B cell (primary cell): ENCODE measurements around the gene DEPDC1B. TPM values are rescaled to one million over a fixed set of nuclear protein-coding genes. Genes with fewer than 3 reads are reported as not detected.

ENCODE experiments used
- ATAC-seq: fragments of 200-7000 bp; cut with Tn5 transposase; one replicate; pipeline ENCODE4 v1.10.0; 2021; ENCODE audit warnings: low read depth, mild to moderate bottlenecking, moderate number of reproducible peaks, moderate library complexity
- CTCF ChIA-PET: fragments of 350-600 bp; sonication (Branson Sonifier 250); formaldehyde crosslinking; loops from one replicate; lab custom pipeline; 2021; ENCODE audit warnings: antibody characterized with exemption, inconsistent platforms; lab: Charles Lee
- POLR2A ChIA-PET: fragments of 350-600 bp; sonication (Branson Sonifier 250); formaldehyde crosslinking; loops from one replicate; lab custom pipeline; 2021; ENCODE audit warnings: antibody characterized with exemption; lab: Charles Lee
- DNase-seq: peaks from one replicate; pipeline ENCODE4 v3.0.0; 2013
- H2AFZ ChIP-seq: 2 replicates; pipeline ENCODE4 v1.6.1; 2012; ENCODE audit warnings: mild to moderate bottlenecking, low read depth, low read length; ENCODE audit not compliant: insufficient read depth, poor library complexity, severe bottlenecking
- H3K27ac ChIP-seq, 2 donors: 1 replicate in 1 of 2; 2 replicates in 1 of 2; pipeline ENCODE4 v1.5.1; 2012 to 2013; ENCODE audit warnings: low read length in 2 of 2, mild to moderate bottlenecking in 2 of 2, moderate library complexity in 1 of 2
- H3K27me3 ChIP-seq, 4 experiments: fragments of 200-600 bp in 1 of 4; sonication (generic) in 1 of 4; replicated peaks in 1 of 4; 1 replicate in 2 of 4; 2 replicates in 2 of 4; pipeline versions ENCODE4 v1.6.1 to v1.7.0; 2013 to 2016; ENCODE audit warnings: low read length in 3 of 4, mild to moderate bottlenecking in 2 of 4, mixed read lengths in 1 of 4, moderate library complexity in 1 of 4; ENCODE audit not compliant: insufficient read depth in 4 of 4, control insufficient read depth in 3 of 4; ENCODE audit errors: control extremely low read depth in 1 of 4
- H3K36me3 ChIP-seq, 2 experiments: replicated peaks in 1 of 2; 1 replicate in 1 of 2; 2 replicates in 1 of 2; pipeline versions ENCODE4 v1.6.1 to v1.7.1; 2013; ENCODE audit warnings: low read length in 1 of 2; ENCODE audit not compliant: insufficient read depth in 2 of 2, control insufficient read depth in 1 of 2; ENCODE audit errors: control extremely low read depth in 1 of 2, extremely low read depth in 1 of 2
- H3K4me1 ChIP-seq, 2 donors: fragments of 200-600 bp in 1 of 2; sonication (generic) in 1 of 2; 1 replicate in 1 of 2; 2 replicates in 1 of 2; pipeline versions ENCODE4 v1.5.1 to v1.6.1; 2013 to 2017; ENCODE audit warnings: low read length in 2 of 2; ENCODE audit not compliant: control insufficient read depth in 2 of 2, insufficient read depth in 2 of 2
- H3K4me2 ChIP-seq: replicated peaks from 2 replicates; pipeline ENCODE3; 2012; ENCODE audit warnings: mild to moderate bottlenecking, low read depth, low read length; ENCODE audit not compliant: poor library complexity, severe bottlenecking
- H3K4me3 ChIP-seq, 5 experiments: fragments of 200-600 bp in 1 of 5; sonication (generic) in 1 of 5; 1 replicate in 3 of 5; 2 replicates in 2 of 5; pipeline versions ENCODE4 v1.5.1 to v1.7.0; 2011 to 2016; ENCODE audit warnings: low read length in 4 of 5, mild to moderate bottlenecking in 4 of 5, low read depth in 2 of 5, control low read depth in 1 of 5, moderate library complexity in 1 of 5; ENCODE audit not compliant: insufficient read depth in 1 of 5; ENCODE audit errors: control extremely low read depth in 1 of 5, extremely low read depth in 1 of 5
- H3K79me2 ChIP-seq: fragments of 200-600 bp; sonication (generic); one replicate; pipeline ENCODE4 v1.6.0; 2016; ENCODE audit warnings: low read length; ENCODE audit not compliant: control insufficient read depth, insufficient read depth
- H3K9ac ChIP-seq: fragments of 200-600 bp; sonication (generic); 2 replicates; pipeline ENCODE4 v1.6.1; 2017; ENCODE audit warnings: mild to moderate bottlenecking, low read length, moderate library complexity
- H3K9me3 ChIP-seq, 3 donors: one replicate each; pipeline versions ENCODE4 v1.6.1 to v1.7.1; 2013; ENCODE audit warnings: low read length in 2 of 3; ENCODE audit not compliant: control insufficient read depth in 2 of 3, insufficient read depth in 1 of 3; ENCODE audit errors: control extremely low read depth in 1 of 3
- H4K20me1 ChIP-seq: 2 replicates; pipeline ENCODE4 v1.6.0; 2012; ENCODE audit warnings: mild to moderate bottlenecking, low read length; ENCODE audit not compliant: insufficient read depth, control insufficient read depth, poor library complexity, severe bottlenecking
- H3K27ac Mint-ChIP-seq: one replicate; pipeline ENCODE4 v1.8.0; 2021; ENCODE audit warnings: mixed read lengths
- H3K27me3 Mint-ChIP-seq: one replicate; pipeline ENCODE4 v1.8.0; 2021; ENCODE audit warnings: mixed read lengths
- H3K4me1 Mint-ChIP-seq: one replicate; pipeline ENCODE4 v1.8.0; 2021; ENCODE audit warnings: mixed read lengths
- H3K4me3 Mint-ChIP-seq: one replicate; pipeline ENCODE4 v1.8.0; 2021; ENCODE audit warnings: mixed read lengths
- H3K9me3 Mint-ChIP-seq: one replicate; pipeline ENCODE4 v1.8.0; 2022; ENCODE audit warnings: mixed read lengths; ENCODE audit not compliant: insufficient read depth
- EZH2 ChIP-seq: IDR thresholded peaks from 2 replicates; pipeline ENCODE4 v1.6.1; 2012; ENCODE audit warnings: borderline replicate concordance, low read depth, mild to moderate bottlenecking, moderate library complexity, low read length; ENCODE audit not compliant: insufficient read depth, poor library complexity, severe bottlenecking
- WGBS: methylation state at CpG from one replicate; pipeline ENCODE4 v1.1.5; 2013; ENCODE audit warnings: missing lambda C conversion rate; ENCODE audit not compliant: insufficient coverage; 5-methylcytosine and 5-hydroxymethylcytosine counted together
- intact Hi-C: fragments of 100-400 bp; cut with micrococcal nuclease; formaldehyde crosslinking; loops from one replicate; pipeline ENCODE4 v1.10.0; 2022
- polyA plus RNA-seq: library from polyadenylated mRNA; depleted of rRNA; stranded (reverse); fragments of >200 nt; gene quantifications from 2 replicates; pipeline ENCODE4 v1.2.3, GENCODE V29; 2012
- total RNA-seq, 2 donors: library from RNA; stranded (reverse); fragments of 120-200 nt in 1 of 2; gene quantifications; 1 replicate in 1 of 2; 2 replicates in 1 of 2; pipeline versions ENCODE4 v1.2.3 to v1.2.4, GENCODE V29; 2013 to 2022
- TF ChIP-seq, protein P1 (sequence below): fragments of 200-600 bp; IDR thresholded peaks from one replicate; pipeline ENCODE4 v1.8.0; 2022; ENCODE audit warnings: antibody characterized with exemption, mild to moderate bottlenecking

DEPDC1B gene
- total and polyA plus RNA-seq, 2 donors (not counting 1 experiment from before 2014, with no cell fraction given): 0.04 to 0.25 TPM

DNA sequence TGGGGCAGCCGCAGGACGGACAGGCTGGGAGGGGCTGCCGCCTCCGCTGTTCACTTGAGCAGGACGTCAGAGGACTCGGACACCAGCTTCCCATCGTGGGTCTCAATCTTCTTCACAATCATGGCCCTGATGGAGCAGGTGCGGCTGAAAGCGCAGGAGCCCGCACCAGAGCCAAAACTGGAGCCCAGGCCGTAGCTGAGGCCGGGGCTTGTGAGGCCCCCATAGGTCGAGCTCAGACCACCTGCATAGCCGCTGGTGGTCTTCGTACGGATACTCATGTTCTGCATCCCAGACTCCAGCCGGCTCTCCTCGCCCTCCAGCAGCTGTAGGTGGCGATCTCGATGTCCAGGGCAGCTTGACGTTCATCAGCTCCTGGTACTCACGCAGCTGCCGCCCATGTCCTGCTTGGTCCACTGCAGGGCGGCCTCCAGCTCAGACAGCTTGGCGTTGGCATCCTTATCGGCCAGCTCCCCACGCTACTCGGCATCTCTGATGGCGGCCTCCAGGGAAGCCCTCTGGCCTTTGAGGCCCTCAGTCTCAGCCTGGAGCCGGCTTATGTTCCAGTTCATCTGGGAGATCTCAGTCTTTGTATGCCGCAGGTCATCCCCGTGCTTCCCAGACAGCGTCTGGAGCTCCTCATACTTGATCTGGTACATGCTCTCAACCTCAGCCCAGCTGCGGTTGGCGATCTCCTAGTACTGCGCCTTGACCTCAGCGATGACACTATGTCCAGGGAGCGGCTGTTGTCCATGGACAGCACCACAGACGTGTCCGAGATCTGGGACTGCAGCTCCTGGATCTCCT lies 43.7 kb upstream of the DEPDC1B start:
- Histone ChIP-seq H4K20me1 (no peaks in the 10 kb centered on the region), H3K9ac (no peak overlapping the region), H3K36me3 (no peaks in the 10 kb centered on the region), H3K27me3 (peaks cover 0 to under 1% (median 0%) of the 10 kb centered on the region in 4 experiments), H2AFZ (no peak overlapping the region), H3K4me2 (no peak overlapping the region), H3K4me3 (no peak overlapping the region), H3K79me2 (no peaks in the 10 kb centered on the region), H3K27ac (no peak overlapping the region), H3K9me3 (peaks cover 0 to 15% (median 8%) of the 10 kb centered on the region in 3 donors), H3K4me1 (no peaks in the 10 kb centered on the region)
- Mint-ChIP-seq H3K9me3 (peaks cover 11% of the 10 kb centered on the region), H3K4me1 (no peaks in the 10 kb centered on the region), H3K4me3 (no peak overlapping the region), H3K27me3 (peaks cover 4% of the 10 kb centered on the region), H3K27ac (no peak overlapping the region)
- ChIA-PET POLR2A (no interaction called here), CTCF (no interaction called here)
- ATAC-seq (no peak), DNase-seq (no peak)
- intact Hi-C loops: no loop called here
- WGBS: 97% methylated on average over 40 of the region's 40 CpGs
- no peak for TF ChIP-seq EZH2
- TF ChIP-seq, protein P1, sequence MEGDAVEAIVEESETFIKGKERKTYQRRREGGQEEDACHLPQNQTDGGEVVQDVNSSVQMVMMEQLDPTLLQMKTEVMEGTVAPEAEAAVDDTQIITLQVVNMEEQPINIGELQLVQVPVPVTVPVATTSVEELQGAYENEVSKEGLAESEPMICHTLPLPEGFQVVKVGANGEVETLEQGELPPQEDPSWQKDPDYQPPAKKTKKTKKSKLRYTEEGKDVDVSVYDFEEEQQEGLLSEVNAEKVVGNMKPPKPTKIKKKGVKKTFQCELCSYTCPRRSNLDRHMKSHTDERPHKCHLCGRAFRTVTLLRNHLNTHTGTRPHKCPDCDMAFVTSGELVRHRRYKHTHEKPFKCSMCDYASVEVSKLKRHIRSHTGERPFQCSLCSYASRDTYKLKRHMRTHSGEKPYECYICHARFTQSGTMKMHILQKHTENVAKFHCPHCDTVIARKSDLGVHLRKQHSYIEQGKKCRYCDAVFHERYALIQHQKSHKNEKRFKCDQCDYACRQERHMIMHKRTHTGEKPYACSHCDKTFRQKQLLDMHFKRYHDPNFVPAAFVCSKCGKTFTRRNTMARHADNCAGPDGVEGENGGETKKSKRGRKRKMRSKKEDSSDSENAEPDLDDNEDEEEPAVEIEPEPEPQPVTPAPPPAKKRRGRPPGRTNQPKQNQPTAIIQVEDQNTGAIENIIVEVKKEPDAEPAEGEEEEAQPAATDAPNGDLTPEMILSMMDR: no peak

DNA sequence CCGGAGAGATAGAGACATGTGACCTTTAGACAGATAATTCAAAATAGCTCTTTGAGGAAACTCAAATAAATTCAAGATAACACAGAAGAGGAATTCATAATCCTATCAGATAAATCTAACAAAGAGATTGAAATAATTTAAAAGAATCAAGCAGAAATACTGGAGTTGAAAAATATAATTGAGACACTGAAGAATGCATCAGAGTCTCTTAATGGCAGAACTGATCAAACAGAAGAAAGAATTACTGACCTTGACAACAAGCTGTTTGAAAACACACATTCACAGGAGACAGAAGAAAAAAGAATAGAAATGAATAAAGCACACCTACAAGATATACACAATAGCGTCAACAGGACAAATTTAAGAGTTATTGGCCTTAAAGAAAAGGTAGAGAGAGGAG lies 40.4 kb upstream of the DEPDC1B start:
- ATAC-seq: no peak
- intact Hi-C loops: no loop called here

More for the DNA sequence above, 40.4 kb upstream of the DEPDC1B start:
- Histone ChIP-seq H4K20me1 (no peaks in the 10 kb centered on the region), H3K79me2 (no peaks in the 10 kb centered on the region), H3K4me3 (no peak overlapping the region), H3K9ac (no peak overlapping the region), H3K27ac (no peak overlapping the region), H3K4me2 (no peak overlapping the region), H2AFZ (no peak overlapping the region), H3K27me3 (peaks cover 0 to 3% (median 0%) of the 10 kb centered on the region in 4 experiments), H3K36me3 (no peaks in the 10 kb centered on the region), H3K4me1 (no peaks in the 10 kb centered on the region), H3K9me3 (peaks cover 0 to 15% (median 8%) of the 10 kb centered on the region in 3 donors)
- no peaks in the 10 kb centered on the region for H3K4me1 Mint-ChIP-seq
- no peak overlapping the region for H3K27ac Mint-ChIP-seq
- no CpG with 5 or more reads among the region's 2 CpGs for WGBS
- DNase-seq: no peak
- CTCF ChIA-PET: no interaction called here
- POLR2A ChIA-PET: no interaction called here
- no peak overlapping the region for H3K4me3 Mint-ChIP-seq
- H3K27me3 Mint-ChIP-seq: peaks cover 4% of the 10 kb centered on the region
- peaks cover 11% of the 10 kb centered on the region for H3K9me3 Mint-ChIP-seq
- TF ChIP-seq, protein P1: no peak
- TF ChIP-seq EZH2: no peak
